DND-41 (cell line): Measurements from ENCODE around the gene LRRC4B.

Experiments
- ATAC-seq: fragments of 200-7000 bp; cut with Tn5 transposase; 3 replicates; pipeline ENCODE4 v1.9.1; 2021; ENCODE audit warnings: low read depth; ENCODE audit not compliant: insufficient read depth
- DNase-seq: peaks from one replicate; pipeline ENCODE4 v3.0.0-alpha.2; 2020
- H2AFZ ChIP-seq: 2 replicates; pipeline ENCODE4 v1.6.0; 2012; ENCODE audit warnings: low read depth, low read length
- H3K27ac ChIP-seq: 2 replicates; pipeline ENCODE4 v1.5.1; 2012; ENCODE audit warnings: low read length, inconsistent platforms
- H3K27me3 ChIP-seq: fragments of 200-600 bp; sonication (generic); 2 replicates; pipeline ENCODE4 v1.6.0; 2012; ENCODE audit warnings: low read length, mild to moderate bottlenecking, inconsistent platforms; ENCODE audit not compliant: insufficient read depth, poor library complexity
- H3K36me3 ChIP-seq: 2 replicates; pipeline ENCODE4 v1.5.1; 2012; ENCODE audit warnings: low read length, inconsistent platforms; ENCODE audit not compliant: insufficient read depth
- H3K4me1 ChIP-seq: 2 replicates; pipeline ENCODE4 v1.5.1; 2012; ENCODE audit warnings: mild to moderate bottlenecking, low read length; ENCODE audit not compliant: insufficient read depth
- H3K4me2 ChIP-seq: 2 replicates; pipeline ENCODE4 v1.6.0; 2012; ENCODE audit warnings: mild to moderate bottlenecking, moderate library complexity, low read length, inconsistent platforms; ENCODE audit not compliant: insufficient read depth
- H3K4me3 ChIP-seq, 2 experiments: fragments of 200-600 bp in 1 of 2; shearing (Covaris generic) in 1 of 2; 2 replicates each; pipeline ENCODE4 v1.5.1; 2012 to 2016; ENCODE audit warnings: inconsistent platforms in 2 of 2, low read length in 2 of 2, mild to moderate bottlenecking in 2 of 2, low read depth in 1 of 2, moderate library complexity in 1 of 2
- H3K79me2 ChIP-seq: 2 replicates; pipeline ENCODE4 v1.6.0; 2012; ENCODE audit warnings: low read length, inconsistent platforms; ENCODE audit not compliant: insufficient read depth
- H3K9ac ChIP-seq: 2 replicates; pipeline ENCODE4 v1.6.0; 2012; ENCODE audit warnings: low read depth, mild to moderate bottlenecking, inconsistent platforms, low read length, moderate library complexity
- H3K9me3 ChIP-seq: 2 replicates; pipeline ENCODE4 v1.5.1; 2012; ENCODE audit warnings: low read length, moderate library complexity, mild to moderate bottlenecking, inconsistent platforms; ENCODE audit not compliant: insufficient read depth, severe bottlenecking
- H4K20me1 ChIP-seq: 2 replicates; pipeline ENCODE4 v1.6.0; 2012; ENCODE audit warnings: low read length; ENCODE audit not compliant: insufficient read depth
- EZH2 ChIP-seq: IDR thresholded peaks from 3 replicates; pipeline ENCODE4 v1.6.1; 2012; ENCODE audit warnings: borderline replicate concordance, low read depth, mild to moderate bottlenecking, moderate library complexity, low read length, inconsistent platforms; ENCODE audit not compliant: severe bottlenecking
- TF ChIP-seq, protein P1 (sequence below): IDR thresholded peaks from 2 replicates; pipeline ENCODE4 v1.5.1; 2012; ENCODE audit warnings: borderline replicate concordance, low read length, moderate library complexity, mild to moderate bottlenecking; ENCODE audit not compliant: poor library complexity, severe bottlenecking; ENCODE audit errors: extremely low read depth

LRRC4B gene

DNA sequence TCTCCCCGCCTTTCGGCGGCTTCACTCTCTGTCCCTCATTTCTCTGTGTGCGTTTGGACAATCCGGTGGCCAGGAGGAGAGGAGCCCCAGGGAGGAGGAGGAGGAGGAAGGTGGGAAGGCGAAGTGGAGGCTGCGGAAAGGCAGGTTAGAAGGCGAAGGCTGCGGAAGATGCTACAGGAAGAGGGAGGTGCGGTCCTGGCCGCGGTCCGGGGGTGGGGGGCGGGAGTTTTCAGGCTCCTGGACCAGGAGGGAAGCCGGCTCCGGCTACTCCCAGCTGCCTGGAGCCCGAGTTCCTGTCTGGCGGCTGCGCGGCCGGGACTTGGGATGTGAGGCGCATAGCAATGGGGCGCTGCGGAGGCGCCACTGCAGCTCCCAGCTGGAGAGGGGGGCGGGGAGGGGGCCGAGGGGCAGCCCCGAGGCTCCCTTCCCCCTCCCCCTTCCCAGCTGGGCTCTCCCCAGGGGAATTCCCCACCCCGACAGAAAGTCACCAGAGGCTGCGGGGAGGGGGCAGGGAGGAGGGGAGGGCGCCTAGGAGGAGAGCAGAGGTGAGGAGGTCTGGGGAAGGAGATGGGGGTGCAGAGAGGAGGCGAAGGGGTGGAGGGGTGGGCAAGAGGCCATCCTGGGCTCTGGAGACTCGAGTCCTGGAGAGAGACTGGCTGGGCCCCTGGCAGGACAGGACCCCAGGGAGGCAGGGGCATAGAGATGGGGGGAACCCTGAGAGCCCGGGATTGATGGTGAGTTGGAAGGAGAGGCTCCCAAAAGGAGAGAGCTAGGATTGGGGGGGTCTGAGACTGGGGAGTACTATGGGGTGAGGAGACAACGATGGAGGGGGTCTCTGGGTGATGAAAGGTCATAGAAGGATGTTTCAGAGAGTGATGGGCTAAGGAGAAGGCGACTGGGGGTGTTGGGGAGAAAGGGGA lies 2.0 kb downstream of the LRRC4B start:
- no peak for TF ChIP-seq EZH2
- TF ChIP-seq, protein P1, sequence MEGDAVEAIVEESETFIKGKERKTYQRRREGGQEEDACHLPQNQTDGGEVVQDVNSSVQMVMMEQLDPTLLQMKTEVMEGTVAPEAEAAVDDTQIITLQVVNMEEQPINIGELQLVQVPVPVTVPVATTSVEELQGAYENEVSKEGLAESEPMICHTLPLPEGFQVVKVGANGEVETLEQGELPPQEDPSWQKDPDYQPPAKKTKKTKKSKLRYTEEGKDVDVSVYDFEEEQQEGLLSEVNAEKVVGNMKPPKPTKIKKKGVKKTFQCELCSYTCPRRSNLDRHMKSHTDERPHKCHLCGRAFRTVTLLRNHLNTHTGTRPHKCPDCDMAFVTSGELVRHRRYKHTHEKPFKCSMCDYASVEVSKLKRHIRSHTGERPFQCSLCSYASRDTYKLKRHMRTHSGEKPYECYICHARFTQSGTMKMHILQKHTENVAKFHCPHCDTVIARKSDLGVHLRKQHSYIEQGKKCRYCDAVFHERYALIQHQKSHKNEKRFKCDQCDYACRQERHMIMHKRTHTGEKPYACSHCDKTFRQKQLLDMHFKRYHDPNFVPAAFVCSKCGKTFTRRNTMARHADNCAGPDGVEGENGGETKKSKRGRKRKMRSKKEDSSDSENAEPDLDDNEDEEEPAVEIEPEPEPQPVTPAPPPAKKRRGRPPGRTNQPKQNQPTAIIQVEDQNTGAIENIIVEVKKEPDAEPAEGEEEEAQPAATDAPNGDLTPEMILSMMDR = no peak
- Histone ChIP-seq H3K36me3 (no peaks in the 10 kb centered on the region), H3K4me3 (no peak overlapping the region), H4K20me1 (no peaks in the 10 kb centered on the region), H3K27ac (no peak overlapping the region), H3K79me2 (no peaks in the 10 kb centered on the region), H3K27me3 (peaks cover 3% of the 10 kb centered on the region), H3K9ac (no peak overlapping the region), H3K9me3 (no peaks in the 10 kb centered on the region), H2AFZ (no peak overlapping the region), H3K4me2 (no peak overlapping the region), H3K4me1 (no peaks in the 10 kb centered on the region)
- ATAC-seq (no peak), DNase-seq (no peak)

GRCh38 chr19:50564229-50565105 lies 3.8 kb downstream of the LRRC4B start:
- no peaks in the 10 kb centered on the region for H3K36me3 ChIP-seq
- no peak for DNase-seq
- H3K9ac ChIP-seq = no peak overlapping the region
- no peaks in the 10 kb centered on the region for H3K79me2 ChIP-seq
- ATAC-seq = no peak
- H3K27ac ChIP-seq = no peak overlapping the region
- TF ChIP-seq EZH2 = no peak
- TF ChIP-seq, protein P1 = no peak
- no peak overlapping the region for H2AFZ ChIP-seq
- H3K4me3 ChIP-seq = no peak overlapping the region
- no peaks in the 10 kb centered on the region for H3K4me1 ChIP-seq
- H3K27me3 ChIP-seq = peaks cover 3% of the 10 kb centered on the region
- no peak overlapping the region for H3K4me2 ChIP-seq
- H4K20me1 ChIP-seq = no peaks in the 10 kb centered on the region
- no peaks in the 10 kb centered on the region for H3K9me3 ChIP-seq

GRCh38 chr19:50563597-50563996 lies 4.6 kb downstream of the LRRC4B start:
- H4K20me1 ChIP-seq = no peaks in the 10 kb centered on the region
- ATAC-seq (no peak), DNase-seq (no peak)
- H3K27me3 ChIP-seq = peaks cover 3% of the 10 kb centered on the region
- no peak overlapping the region for H3K4me3 ChIP-seq
- H3K79me2 ChIP-seq = no peaks in the 10 kb centered on the region
- no peak overlapping the region for H2AFZ ChIP-seq
- no peak overlapping the region for H3K27ac ChIP-seq
- no peaks in the 10 kb centered on the region for H3K9me3 ChIP-seq
- H3K4me1 ChIP-seq = no peaks in the 10 kb centered on the region
- no peak overlapping the region for H3K9ac ChIP-seq
- no peak overlapping the region for H3K4me2 ChIP-seq
- H3K36me3 ChIP-seq = no peaks in the 10 kb centered on the region
- TF ChIP-seq, protein P1 = no peak
- no peak for TF ChIP-seq EZH2
